ENCODE measurements around the gene MUC5B.
"Not testable (repeated sequence)": the region's sequence is repeated elsewhere in the genome, so short reads cannot be mapped to it uniquely, and the experiment has no call there.

The MUC5B gene

DNA sequence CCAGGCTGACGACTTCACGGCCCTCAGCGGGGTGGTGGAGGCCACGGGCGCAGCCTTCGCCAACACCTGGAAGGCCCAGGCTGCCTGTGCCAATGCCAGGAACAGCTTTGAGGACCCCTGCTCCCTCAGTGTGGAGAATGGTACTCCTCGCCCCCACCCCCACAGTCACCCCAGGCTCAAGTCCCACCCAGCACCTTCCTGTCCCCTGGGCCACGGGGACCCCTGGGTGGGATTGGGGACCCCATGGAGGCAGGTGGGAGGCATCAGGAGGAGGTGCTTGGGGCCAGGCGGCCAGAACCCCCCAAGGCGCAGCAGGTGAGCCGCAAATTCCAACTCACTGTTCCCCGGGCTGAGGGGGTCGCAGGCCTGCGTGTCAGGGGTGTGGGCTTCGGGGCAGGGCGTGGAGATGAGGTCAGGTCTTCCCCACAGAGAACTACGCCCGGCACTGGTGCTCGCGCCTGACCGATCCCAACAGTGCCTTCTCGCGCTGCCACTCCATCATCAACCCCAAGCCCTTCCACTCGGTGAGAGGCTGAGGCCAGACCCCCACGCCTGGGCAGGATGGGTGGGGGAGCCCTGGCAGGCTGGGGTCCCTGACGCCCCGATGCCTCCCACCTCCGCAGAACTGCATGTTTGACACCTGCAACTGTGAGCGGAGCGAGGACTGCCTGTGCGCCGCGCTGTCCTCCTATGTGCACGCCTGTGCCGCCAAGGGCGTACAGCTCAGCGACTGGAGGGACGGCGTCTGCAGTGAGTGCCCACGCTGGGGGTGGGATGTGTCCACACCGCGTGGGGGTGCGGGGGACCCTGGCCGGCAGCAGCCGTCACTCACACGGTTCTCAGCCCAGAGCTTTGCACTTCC lies 9.4 kb downstream of the MUC5B start:
- peak; percentile 26 for DNase-seq (ENCODE audit: low spot score)

DNA sequence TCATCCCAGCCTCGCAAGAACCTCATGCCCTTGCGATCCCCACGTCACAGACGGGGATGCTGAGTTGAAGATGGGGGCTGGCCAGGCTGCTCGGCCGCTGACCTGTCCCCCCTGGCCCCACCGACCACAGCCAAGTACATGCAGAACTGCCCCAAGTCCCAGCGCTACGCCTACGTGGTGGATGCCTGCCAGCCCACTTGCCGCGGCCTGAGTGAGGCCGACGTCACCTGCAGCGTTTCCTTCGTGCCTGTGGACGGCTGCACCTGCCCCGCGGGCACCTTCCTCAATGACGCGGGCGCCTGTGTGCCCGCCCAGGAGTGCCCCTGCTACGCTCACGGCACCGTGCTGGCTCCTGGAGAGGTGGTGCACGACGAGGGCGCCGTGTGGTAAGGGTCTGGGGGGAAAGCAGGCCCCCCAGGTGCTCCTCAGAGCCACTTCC lies 10.0 kb downstream of the MUC5B start:
- peak; percentile 33 for DNase-seq (ENCODE audit: low spot score)

- peak; percentile 48 for DNase-seq (ENCODE audit: low spot score)
Observed at GRCh38 chr11:1233351-1234053, 10.6 kb downstream of the MUC5B start.

DNA sequence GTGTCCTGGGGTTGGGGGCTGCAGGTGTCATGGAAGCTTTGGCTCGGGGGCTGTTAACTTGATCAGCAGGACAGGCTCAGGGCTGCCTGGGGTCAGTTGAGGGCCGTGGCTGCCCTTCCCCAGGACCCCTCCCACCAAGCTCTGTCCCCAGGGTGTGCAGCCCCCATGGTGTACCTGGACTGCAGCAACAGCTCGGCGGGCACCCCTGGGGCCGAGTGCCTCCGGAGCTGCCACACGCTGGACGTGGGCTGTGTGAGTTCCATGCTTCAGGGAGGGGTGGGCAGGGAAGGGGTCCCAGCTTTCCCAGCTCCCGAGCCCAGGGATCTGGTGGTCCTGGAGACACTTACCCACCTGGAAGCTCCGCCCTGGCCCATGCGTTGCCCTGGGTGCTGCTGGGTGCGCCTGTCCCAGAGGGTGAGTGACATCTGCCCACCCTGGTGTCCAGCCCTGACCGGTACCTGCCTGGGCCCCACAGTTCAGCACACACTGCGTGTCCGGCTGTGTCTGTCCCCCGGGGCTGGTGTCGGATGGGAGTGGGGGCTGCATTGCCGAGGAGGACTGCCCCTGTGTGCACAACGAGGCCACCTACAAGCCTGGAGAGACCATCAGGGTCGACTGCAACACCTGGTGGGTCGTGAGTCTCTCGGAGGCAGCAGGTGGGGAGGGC lies 11.3 kb downstream of the MUC5B start:
- peak; percentile 34 for DNase-seq (ENCODE audit: low spot score)

DNA sequence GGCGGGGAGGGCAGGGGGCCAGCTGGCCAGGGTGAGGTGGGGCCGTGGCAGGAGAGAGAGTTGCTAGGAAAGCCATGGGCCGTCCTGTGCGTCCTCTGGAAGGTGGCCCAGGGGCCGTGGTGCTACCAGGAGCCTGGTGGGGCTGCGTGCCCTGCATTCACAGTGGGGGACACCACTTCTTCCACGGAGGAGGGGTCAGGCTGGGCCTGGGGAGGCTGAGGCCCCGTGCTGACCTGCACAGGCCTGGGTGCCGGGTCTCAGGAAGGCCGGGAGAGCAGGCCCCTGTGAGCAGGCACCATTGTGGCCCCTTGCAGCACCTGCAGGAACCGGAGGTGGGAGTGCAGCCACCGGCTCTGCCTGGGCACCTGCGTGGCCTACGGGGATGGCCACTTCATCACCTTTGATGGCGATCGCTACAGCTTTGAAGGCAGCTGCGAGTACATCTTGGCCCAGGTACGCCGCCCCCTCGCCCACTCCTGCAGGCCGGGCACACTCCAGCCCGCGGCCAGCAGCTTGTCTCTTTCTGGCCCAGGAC lies 12.0 kb downstream of the MUC5B start:
- DNase-seq (ENCODE audit: low spot score): peak; percentile 40

DNA sequence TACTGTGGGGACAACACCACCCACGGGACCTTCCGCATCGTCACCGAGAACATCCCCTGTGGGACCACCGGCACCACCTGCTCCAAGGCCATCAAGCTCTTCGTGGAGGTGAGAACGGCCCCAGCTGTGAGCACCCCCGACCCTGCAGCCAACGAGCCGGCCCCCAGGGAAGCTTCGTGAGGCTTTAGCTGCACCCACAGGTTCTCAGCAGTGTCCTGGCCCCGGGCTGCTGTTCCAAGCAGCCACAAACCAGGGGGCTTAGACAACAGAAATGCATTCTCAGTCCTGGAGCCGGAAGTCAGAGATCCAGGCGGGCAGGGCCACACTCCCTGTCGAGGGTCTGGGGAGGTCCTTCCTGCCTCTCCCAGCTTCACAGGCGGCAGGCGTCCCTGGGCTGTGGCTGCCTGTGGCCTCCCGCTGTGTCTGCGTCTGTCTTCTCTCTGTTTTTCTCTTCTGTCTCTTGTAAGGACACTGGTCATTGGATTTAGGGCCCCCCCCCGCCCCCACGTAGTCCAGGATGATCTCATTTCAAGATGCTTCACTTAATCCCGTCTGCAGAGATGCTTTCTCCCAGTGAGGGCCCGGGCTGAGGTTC lies 12.5 kb downstream of the MUC5B start:
- DNase-seq (ENCODE audit: low spot score): peak; percentile 39

DNA sequence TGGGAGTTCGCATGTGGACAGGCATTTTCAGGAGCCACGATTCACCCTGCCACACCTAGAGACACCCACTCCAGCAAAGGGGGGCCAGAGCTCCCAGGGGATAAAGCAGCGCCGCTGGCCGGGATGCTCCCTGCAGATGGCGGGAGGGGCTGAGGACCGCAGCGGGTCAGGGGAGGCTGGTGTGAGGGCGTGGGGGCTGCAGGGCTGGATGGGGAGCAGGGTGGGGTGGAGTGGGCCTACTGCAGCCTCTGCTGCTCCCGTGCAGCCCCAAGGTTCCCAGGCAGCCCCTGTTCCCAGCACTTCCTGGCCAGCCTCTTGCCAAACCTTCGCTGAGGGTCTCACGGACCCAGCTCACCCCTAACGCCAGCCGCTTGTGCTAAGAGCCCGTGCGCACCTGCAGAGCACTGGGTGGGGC lies 13.0 kb downstream of the MUC5B start:
- peak; percentile 32 for DNase-seq (ENCODE audit: low spot score)

GRCh38 chr11:1236316-1237127 lies 13.7 kb downstream of the MUC5B start:
- DNase-seq (ENCODE audit: low spot score): no peak

GRCh38 chr11:1237128-1237580 lies 14.3 kb downstream of the MUC5B start:
- no peak for DNase-seq (ENCODE audit: low spot score)

DNA sequence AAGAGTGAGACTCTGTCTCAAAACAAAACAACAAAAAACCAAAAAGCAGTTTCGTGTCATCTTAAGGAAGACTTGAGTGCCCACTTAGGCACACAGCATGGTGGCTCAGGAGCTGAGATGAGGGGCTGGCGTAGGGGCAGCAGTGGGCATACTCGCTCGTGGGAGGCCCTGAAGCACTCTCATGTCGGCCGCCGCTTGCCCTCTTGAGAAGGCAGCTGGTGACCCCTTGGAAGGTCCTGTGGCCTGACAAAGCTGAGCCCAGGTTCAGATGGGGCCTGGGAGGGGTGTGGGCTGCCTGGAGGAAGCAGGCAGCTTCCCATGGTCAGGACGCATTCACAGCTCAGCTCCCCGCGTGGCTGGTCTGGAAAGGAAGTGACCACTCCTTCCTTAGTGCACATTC lies 15.0 kb downstream of the MUC5B start:
- no peak for DNase-seq (ENCODE audit: low spot score)

GRCh38 chr11:1238767-1239595 lies 16.1 kb downstream of the MUC5B start:
- DNase-seq (ENCODE audit: low spot score): no peak

DNA sequence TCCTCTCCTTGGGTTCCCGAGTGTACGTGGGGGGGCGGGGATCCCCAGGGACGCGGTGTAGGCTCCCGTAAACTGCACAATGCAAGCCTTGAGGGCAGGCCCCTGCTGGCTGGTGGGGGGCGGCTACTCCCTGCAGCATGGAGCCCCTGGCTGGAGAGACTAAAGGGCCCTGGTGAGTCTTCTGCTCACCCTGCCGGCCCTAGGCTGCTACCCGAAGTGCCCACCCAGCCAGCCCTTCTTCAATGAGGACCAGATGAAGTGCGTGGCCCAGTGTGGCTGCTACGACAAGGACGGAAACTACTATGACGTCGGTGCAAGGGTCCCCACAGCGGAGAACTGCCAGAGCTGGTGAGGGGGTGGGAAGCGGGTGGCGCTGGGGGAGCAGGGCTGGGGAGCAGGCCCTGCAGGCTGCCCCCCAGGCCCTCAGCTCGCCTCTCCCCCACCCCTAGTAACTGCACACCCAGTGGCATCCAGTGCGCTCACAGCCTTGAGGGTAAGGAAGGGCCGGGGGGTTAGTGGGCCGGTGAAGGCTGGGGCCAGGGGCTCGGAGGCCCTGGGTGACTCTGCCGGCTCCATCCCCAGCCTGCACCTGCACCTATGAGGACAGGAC lies 16.8 kb downstream of the MUC5B start:
- DNase-seq (ENCODE audit: low spot score): no peak

DNA sequence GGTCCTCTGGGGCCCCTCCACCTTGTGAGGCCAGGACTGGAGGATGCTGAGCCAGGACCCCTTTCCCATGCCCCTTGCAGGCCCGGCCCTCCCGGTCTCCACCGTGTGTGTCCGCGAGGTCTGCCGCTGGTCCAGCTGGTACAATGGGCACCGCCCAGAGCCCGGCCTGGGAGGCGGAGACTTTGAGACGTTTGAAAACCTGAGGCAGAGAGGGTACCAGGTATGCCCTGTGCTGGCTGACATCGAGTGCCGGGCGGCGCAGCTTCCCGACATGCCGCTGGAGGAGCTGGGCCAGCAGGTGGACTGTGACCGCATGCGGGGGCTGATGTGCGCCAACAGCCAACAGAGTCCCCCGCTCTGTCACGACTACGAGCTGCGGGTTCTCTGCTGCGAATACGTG lies 17.9 kb downstream of the MUC5B start:
- no peak for DNase-seq (ENCODE audit: low spot score)

DNA sequence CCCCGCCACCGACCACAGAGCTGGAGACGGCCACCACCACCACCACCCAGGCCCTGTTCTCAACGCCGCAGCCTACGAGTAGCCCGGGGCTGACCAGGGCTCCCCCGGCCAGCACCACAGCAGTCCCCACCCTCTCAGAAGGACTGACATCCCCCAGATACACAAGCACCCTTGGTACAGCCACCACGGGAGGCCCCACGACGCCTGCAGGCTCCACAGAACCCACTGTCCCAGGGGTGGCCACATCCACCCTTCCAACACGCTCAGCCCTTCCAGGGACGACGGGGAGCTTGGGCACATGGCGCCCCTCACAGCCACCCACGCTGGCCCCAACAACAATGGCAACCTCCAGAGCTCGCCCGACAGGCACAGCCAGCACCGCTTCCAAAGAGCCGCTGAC lies 18.8 kb downstream of the MUC5B start:
- no peak for DNase-seq (ENCODE audit: low spot score)

DNA sequence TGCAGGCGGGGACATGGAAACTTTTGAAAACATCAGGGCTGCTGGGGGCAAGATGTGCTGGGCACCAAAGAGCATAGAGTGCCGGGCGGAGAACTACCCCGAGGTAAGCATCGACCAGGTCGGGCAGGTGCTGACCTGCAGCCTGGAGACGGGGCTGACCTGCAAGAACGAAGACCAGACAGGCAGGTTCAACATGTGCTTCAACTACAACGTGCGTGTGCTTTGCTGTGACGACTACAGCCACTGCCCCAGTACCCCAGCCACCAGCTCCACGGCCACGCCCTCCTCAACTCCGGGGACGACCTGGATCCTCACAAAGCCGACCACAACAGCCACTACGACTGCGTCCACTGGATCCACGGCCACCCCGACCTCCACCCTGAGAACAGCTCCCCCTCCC lies 19.4 kb downstream of the MUC5B start:
- DNase-seq (ENCODE audit: low spot score): no peak

- DNase-seq (ENCODE audit: low spot score): not testable (repeated sequence)
Observed at GRCh38 chr11:1242751-1243150, 19.9 kb downstream of the MUC5B start.

GRCh38 chr11:1243521-1243920 lies 20.7 kb downstream of the MUC5B start:
- not testable (repeated sequence) for DNase-seq (ENCODE audit: low spot score)

DNA sequence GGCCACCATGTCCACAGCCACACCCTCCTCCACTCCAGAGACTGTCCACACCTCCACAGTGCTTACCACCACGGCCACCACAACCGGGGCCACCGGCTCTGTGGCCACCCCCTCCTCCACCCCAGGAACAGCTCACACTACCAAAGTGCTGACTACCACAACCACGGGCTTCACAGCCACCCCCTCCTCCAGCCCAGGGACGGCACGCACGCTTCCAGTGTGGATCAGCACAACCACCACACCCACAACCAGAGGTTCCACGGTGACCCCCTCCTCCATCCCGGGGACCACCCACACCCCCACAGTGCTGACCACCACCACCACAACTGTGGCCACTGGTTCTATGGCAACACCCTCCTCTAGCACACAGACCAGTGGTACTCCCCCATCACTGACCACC lies 21.7 kb downstream of the MUC5B start:
- DNase-seq (ENCODE audit: low spot score): not testable (repeated sequence)

DNA sequence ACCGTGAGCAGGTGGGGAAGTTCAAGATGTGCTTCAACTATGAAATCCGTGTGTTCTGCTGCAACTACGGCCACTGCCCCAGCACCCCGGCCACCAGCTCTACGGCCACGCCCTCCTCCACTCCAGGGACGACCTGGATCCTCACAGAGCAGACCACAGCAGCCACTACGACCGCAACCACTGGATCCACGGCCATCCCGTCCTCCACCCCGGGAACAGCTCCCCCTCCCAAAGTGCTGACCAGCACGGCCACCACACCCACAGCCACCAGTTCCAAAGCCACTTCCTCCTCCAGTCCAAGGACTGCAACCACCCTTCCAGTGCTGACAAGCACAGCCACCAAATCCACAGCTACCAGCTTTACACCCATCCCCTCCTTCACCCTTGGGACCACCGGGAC lies 22.9 kb downstream of the MUC5B start:
- DNase-seq (ENCODE audit: low spot score): not testable (repeated sequence)

- DNase-seq (ENCODE audit: low spot score): not testable (repeated sequence)
Observed at GRCh38 chr11:1246301-1246700, 23.4 kb downstream of the MUC5B start.
